GM23338 (cell line): ENCODE measurements around the gene MET. TPM values are rescaled to one million over a fixed set of nuclear protein-coding genes. Genes with fewer than 3 reads are reported as not detected.

Experiments used
- ATAC-seq: fragments of 200-7000 bp; cut with Tn5 transposase; 3 replicates; pipeline ENCODE4 v1.9.1; 2020
- DNase-seq: peaks from one replicate; pipeline ENCODE4 v3.0.0-alpha.2; 2015; ENCODE audit warnings: low spot score
- H2AFZ ChIP-seq: fragments of 200-600 bp; sonication (generic); 2 replicates; pipeline ENCODE4 v1.8.0; 2016; ENCODE audit warnings: antibody characterized with exemption, mild to moderate bottlenecking, moderate library complexity
- H3F3A ChIP-seq: fragments of 200-600 bp; sonication (generic); replicated peaks from 2 replicates; pipeline ENCODE4 v1.8.0; 2017; ENCODE audit warnings: antibody characterized with exemption, mixed run types, low read depth
- H3K27ac ChIP-seq: fragments of 200-600 bp; sonication (generic); 2 replicates; pipeline ENCODE4 v1.6.1; 2016; ENCODE audit warnings: low read depth
- H3K27me3 ChIP-seq: fragments of 200-600 bp; sonication (generic); 2 replicates; pipeline ENCODE4 v1.8.0; 2016; ENCODE audit warnings: mild to moderate bottlenecking, mixed run types, moderate library complexity; ENCODE audit not compliant: insufficient read depth
- H3K36me3 ChIP-seq: fragments of 200-600 bp; sonication (generic); 2 replicates; pipeline ENCODE4 v1.8.0; 2016; ENCODE audit warnings: mild to moderate bottlenecking; ENCODE audit not compliant: insufficient read depth
- H3K4me1 ChIP-seq: fragments of 200-600 bp; sonication (generic); 2 replicates; pipeline ENCODE4 v1.8.0; 2016; ENCODE audit warnings: mild to moderate bottlenecking, moderate library complexity; ENCODE audit not compliant: insufficient read depth
- H3K4me2 ChIP-seq: fragments of 200-600 bp; sonication (generic); 2 replicates; pipeline ENCODE4 v1.7.1; 2017; ENCODE audit warnings: mixed run types
- H3K4me3 ChIP-seq: fragments of 200-600 bp; sonication (generic); 2 replicates; pipeline ENCODE4 v1.6.1; 2016; ENCODE audit warnings: mixed run types
- H3K79me2 ChIP-seq: fragments of 200-600 bp; sonication (generic); replicated peaks from 2 replicates; pipeline ENCODE4 v1.8.0; 2017; ENCODE audit warnings: mild to moderate bottlenecking; ENCODE audit not compliant: insufficient read depth
- H3K9me2 ChIP-seq: fragments of 200-600 bp; sonication (generic); 2 replicates; pipeline ENCODE4 v1.8.0; 2017; ENCODE audit not compliant: insufficient read depth
- H4K20me1 ChIP-seq: fragments of 200-600 bp; sonication (generic); replicated peaks from 2 replicates; pipeline ENCODE4 v1.8.0; 2017; ENCODE audit warnings: mild to moderate bottlenecking; ENCODE audit not compliant: insufficient read depth
- H3K27ac Mint-ChIP-seq: 2 replicates; pipeline ENCODE4 v1.8.0; 2020; ENCODE audit warnings: inconsistent platforms, mild to moderate bottlenecking, moderate library complexity, mixed read lengths
- H3K27me3 Mint-ChIP-seq: 3 replicates; pipeline ENCODE4 v1.8.0; 2022; ENCODE audit warnings: low read depth, mild to moderate bottlenecking, moderate library complexity, mixed read lengths, inconsistent platforms; ENCODE audit not compliant: insufficient read depth, poor library complexity
- H3K36me3 Mint-ChIP-seq: 3 replicates; pipeline ENCODE4 v1.8.0; 2021; ENCODE audit warnings: low read depth, mild to moderate bottlenecking, inconsistent platforms, moderate library complexity, mixed read lengths
- H3K4me1 Mint-ChIP-seq: 3 replicates; pipeline ENCODE4 v1.8.0; 2020; ENCODE audit warnings: mild to moderate bottlenecking, inconsistent platforms, mixed read lengths
- H3K4me3 Mint-ChIP-seq: 3 replicates; pipeline ENCODE4 v1.8.0; 2021; ENCODE audit warnings: moderate library complexity, mild to moderate bottlenecking, inconsistent platforms, mixed read lengths
- H3K9me3 Mint-ChIP-seq: 3 replicates; pipeline ENCODE4 v1.8.0; 2020; ENCODE audit warnings: moderate library complexity, mild to moderate bottlenecking, inconsistent platforms, mixed read lengths
- CREB1 ChIP-seq: fragments of 250-450 bp; sonication (Bioruptor Pico); IDR thresholded peaks from 2 replicates; pipeline ENCODE4 v1.5.0; 2020; ENCODE audit warnings: low read depth, mild to moderate bottlenecking, moderate library complexity
- CTCF ChIP-seq, 2 experiments: fragments of 200-600 bp in 1 of 2; sonication (generic) in 1 of 2; conservative IDR thresholded peaks; 2 replicates each; pipeline versions ENCODE4 v1.5.1 to v1.6.1; 2016 to 2017; ENCODE audit warnings: antibody characterized with exemption in 2 of 2, low read depth in 2 of 2, mild to moderate bottlenecking in 2 of 2, moderate library complexity in 1 of 2
- EZH2 ChIP-seq: fragments of 200-600 bp; sonication (generic); IDR thresholded peaks from one replicate; pipeline ENCODE4 v1.8.0; 2017; ENCODE audit warnings: antibody characterized with exemption, mild to moderate bottlenecking, low read depth; ENCODE audit not compliant: unreplicated experiment
- EZH2phosphoT487 ChIP-seq: fragments of 200-600 bp; sonication (generic); IDR thresholded peaks from one replicate; pipeline ENCODE4 v1.8.1; 2018; ENCODE audit warnings: antibody characterized with exemption; ENCODE audit not compliant: unreplicated experiment
- NANOG ChIP-seq: IDR thresholded peaks from 2 replicates; pipeline ENCODE4 v1.6.1; 2016; ENCODE audit warnings: antibody characterized with exemption, borderline replicate concordance
- STAT1 ChIP-seq: IDR thresholded peaks from one replicate; pipeline ENCODE4 v1.6.1; 2016; ENCODE audit warnings: antibody characterized with exemption; ENCODE audit not compliant: unreplicated experiment
- ZNF114 ChIP-seq: fragments of 250-450 bp; sonication (Bioruptor Pico); IDR thresholded peaks from 2 replicates; pipeline ENCODE4 v1.5.0; 2020; ENCODE audit warnings: mild to moderate bottlenecking, moderate library complexity
- polyA plus RNA-seq: library from polyadenylated mRNA; unstranded; fragments of >200 nt; fragmentation: Nextera tagmentation; extraction: Ambion mirVana; gene quantifications from 2 replicates; pipeline ENCODE4 v1.2.1, GENCODE V29; 2016
- total RNA-seq: library from RNA; depleted of rRNA; stranded (reverse); fragments of >200 nt; shearing (Covaris generic); gene quantifications from 2 replicates; pipeline ENCODE4 v1.2.3, GENCODE V29; 2014
- TF ChIP-seq, protein P1 (sequence below): IDR thresholded peaks from one replicate; pipeline ENCODE4 v1.6.1; 2018; ENCODE audit warnings: antibody characterized with exemption; ENCODE audit not compliant: unreplicated experiment
- TF ChIP-seq, protein P2 (sequence below): IDR thresholded peaks from 2 replicates; pipeline ENCODE4 v1.6.1; 2016; ENCODE audit warnings: antibody characterized with exemption

The MET gene
- total and polyA plus RNA-seq, 2 experiments from 2014 or later, result 4.8 to 23.1 TPM

DNA sequence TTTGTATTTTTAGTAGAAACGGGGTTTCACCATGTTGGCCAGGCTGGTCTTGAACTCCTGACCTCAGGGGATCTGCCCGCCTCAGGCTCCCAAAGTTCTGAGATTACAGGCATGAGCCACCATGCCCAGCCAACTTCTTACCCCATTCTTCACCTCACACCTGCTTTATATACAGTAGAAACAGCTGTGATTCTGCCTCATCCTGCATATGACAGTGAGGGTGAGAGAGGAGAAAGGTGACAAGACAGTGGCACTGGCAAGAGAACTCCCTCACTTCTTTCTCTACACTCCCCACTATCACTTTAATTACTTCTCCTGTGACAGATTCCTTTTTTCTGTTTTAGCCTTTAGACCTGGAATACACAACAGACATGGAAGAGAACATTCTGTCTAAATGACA is 128.6 kb downstream of the MET start:
- Histone ChIP-seq H3K27me3 (no peaks in the 10 kb centered on the region), H3K4me3 (no peak overlapping the region), H3K4me1 (peaks cover 7% of the 10 kb centered on the region; the same call in 1 of the 2 replicates), H2AFZ (no peak overlapping the region), H3F3A (no peaks in the 10 kb centered on the region), H3K4me2 (no peak overlapping the region), H3K27ac (no peak overlapping the region), H4K20me1 (no peaks in the 10 kb centered on the region), H3K9me2 (no peaks in the 10 kb centered on the region), H3K36me3 (no peaks in the 10 kb centered on the region), H3K79me2 (no peaks in the 10 kb centered on the region)
- no peaks in the 10 kb centered on the region for H3K9me3 Mint-ChIP-seq
- TF ChIP-seq EZH2phosphoT487 (no peak), ZNF114 (CRISPR knock-in tag) (no peak), NANOG (no peak), EZH2 (no peak), STAT1 (no peak), CTCF (conservative IDR thresholded peaks at IDR 0.05; ENCODE audit: low read depth in 2 of 2) (no peak)
- TF ChIP-seq, protein P1, sequence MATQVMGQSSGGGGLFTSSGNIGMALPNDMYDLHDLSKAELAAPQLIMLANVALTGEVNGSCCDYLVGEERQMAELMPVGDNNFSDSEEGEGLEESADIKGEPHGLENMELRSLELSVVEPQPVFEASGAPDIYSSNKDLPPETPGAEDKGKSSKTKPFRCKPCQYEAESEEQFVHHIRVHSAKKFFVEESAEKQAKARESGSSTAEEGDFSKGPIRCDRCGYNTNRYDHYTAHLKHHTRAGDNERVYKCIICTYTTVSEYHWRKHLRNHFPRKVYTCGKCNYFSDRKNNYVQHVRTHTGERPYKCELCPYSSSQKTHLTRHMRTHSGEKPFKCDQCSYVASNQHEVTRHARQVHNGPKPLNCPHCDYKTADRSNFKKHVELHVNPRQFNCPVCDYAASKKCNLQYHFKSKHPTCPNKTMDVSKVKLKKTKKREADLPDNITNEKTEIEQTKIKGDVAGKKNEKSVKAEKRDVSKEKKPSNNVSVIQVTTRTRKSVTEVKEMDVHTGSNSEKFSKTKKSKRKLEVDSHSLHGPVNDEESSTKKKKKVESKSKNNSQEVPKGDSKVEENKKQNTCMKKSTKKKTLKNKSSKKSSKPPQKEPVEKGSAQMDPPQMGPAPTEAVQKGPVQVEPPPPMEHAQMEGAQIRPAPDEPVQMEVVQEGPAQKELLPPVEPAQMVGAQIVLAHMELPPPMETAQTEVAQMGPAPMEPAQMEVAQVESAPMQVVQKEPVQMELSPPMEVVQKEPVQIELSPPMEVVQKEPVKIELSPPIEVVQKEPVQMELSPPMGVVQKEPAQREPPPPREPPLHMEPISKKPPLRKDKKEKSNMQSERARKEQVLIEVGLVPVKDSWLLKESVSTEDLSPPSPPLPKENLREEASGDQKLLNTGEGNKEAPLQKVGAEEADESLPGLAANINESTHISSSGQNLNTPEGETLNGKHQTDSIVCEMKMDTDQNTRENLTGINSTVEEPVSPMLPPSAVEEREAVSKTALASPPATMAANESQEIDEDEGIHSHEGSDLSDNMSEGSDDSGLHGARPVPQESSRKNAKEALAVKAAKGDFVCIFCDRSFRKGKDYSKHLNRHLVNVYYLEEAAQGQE, result no peak
- TF ChIP-seq, protein P2, sequence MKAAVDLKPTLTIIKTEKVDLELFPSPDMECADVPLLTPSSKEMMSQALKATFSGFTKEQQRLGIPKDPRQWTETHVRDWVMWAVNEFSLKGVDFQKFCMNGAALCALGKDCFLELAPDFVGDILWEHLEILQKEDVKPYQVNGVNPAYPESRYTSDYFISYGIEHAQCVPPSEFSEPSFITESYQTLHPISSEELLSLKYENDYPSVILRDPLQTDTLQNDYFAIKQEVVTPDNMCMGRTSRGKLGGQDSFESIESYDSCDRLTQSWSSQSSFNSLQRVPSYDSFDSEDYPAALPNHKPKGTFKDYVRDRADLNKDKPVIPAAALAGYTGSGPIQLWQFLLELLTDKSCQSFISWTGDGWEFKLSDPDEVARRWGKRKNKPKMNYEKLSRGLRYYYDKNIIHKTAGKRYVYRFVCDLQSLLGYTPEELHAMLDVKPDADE, result no peak
- no peak for DNase-seq
- H3K4me1 Mint-ChIP-seq, result peaks cover 13% of the 10 kb centered on the region
- no peak for ATAC-seq
- no peaks in the 10 kb centered on the region for H3K27me3 Mint-ChIP-seq
- H3K36me3 Mint-ChIP-seq, result no peaks in the 10 kb centered on the region
- no peak overlapping the region for H3K4me3 Mint-ChIP-seq
- H3K27ac Mint-ChIP-seq, result no peak overlapping the region

DNA sequence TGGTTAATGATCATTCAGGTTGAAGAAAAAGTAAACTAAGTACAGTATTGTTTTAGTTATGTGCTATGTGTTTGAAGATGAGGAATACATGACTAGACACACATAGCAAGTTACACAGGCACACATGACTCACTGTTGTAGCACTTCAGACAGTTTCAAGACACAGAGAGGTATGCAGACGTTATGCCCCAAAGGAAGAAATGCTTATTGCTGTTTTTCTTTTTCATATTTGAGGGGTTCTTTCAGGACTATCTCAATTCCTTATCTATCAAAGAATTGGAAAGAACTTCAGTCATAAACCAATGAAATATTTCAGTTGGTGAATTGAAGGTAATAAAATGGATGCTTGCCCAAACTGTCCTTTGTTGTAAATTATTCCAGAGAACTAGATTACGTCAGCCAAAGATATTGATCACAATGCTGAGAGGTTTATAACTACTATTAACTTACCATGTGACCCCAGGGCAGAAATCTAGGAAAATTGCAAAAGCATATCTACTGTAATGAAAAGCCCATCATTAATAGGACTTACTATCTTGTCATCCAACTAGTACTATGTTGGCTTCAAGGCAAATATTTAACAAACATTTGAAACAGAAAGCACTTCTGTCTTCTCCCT is 129.2 kb downstream of the MET start:
- H3K4me2 ChIP-seq, result no peak overlapping the region
- H3K27ac Mint-ChIP-seq, result no peak overlapping the region
- no peaks in the 10 kb centered on the region for H4K20me1 ChIP-seq
- DNase-seq (no peak), ATAC-seq (no peak)
- H3K36me3 Mint-ChIP-seq, result no peaks in the 10 kb centered on the region
- H3K9me2 ChIP-seq, result no peaks in the 10 kb centered on the region
- no peak overlapping the region for H2AFZ ChIP-seq
- no peaks in the 10 kb centered on the region for H3K27me3 ChIP-seq
- no peaks in the 10 kb centered on the region for H3K27me3 Mint-ChIP-seq
- no peak overlapping the region for H3K4me3 ChIP-seq
- no peaks in the 10 kb centered on the region for H3K9me3 Mint-ChIP-seq
- H3K4me1 ChIP-seq, result peaks cover 7% of the 10 kb centered on the region; the same call in 1 of the 2 replicates
- H3K4me1 Mint-ChIP-seq, result peaks cover 13% of the 10 kb centered on the region
- no peaks in the 10 kb centered on the region for H3F3A ChIP-seq
- no peaks in the 10 kb centered on the region for H3K36me3 ChIP-seq
- H3K4me3 Mint-ChIP-seq, result no peak overlapping the region
- no peak overlapping the region for H3K27ac ChIP-seq
- no peaks in the 10 kb centered on the region for H3K79me2 ChIP-seq
- no peak for TF ChIP-seq CREB1 (CRISPR knock-in tag)
